ENCODE data around the gene MUC12.
"Not testable (repeated sequence)": the region's sequence is repeated elsewhere in the genome, so short reads cannot be mapped to it uniquely, and the experiment has no call there.

Gene MUC12

GRCh38 chr7:100969066-100969615 is at the start of gene MUC12:
MUC12 (plus strand) TSS chr7:100969565; CDS start chr7:100969623, 58 bp downstream.
- no peak for DNase-seq

DNA sequence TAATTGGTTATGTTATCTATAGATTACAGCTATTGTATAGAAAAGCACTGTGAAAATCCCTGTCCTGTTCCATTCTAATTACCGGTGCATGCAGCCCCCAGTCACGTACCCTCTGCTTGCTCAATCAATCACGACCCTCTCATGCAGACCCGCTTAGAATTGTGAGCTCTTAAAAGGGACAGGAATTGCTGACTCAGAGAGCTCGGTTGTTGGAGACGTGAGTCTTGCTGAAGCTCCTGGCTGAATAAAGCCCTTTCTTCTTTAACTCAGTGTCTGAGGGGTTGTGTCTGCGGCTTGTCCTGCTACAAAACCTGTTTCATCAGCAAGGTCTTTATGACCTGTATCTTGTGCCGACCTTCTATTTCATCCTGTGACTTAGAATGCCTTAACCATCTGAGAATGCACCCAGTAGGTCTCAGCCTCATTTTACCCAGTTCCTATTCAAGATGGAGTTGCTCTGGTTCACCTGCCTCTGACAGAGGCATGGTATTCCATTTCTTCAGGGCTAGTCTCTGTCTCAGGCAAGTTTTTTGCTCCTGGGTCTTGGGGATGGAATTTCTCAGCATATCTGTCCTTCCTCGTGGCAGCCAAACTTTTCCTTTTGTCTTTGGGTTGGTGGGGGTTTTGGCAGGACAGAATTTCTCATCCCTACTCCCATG is 49.5 kb upstream of the MUC12 start:
- DNase-seq, result not testable (repeated sequence)

DNA sequence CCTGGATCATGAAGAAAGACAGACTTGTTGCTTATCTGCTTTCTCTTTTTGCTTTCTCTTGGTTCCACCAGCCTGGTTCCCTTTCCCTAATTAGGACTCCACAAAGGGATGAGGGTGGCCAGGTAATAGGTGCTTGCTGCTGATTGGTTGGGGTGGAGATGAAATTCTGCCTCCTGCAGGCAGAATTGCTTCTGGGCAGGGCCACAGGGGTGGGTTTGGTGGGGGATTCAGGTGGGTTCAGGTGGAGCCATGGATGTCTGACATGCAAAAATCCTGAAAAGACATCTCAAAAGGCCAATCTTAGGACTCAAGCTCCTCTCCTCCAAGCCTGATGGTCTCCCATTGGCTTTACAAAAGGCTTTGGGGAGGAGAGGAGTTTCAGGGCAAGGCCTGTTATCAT is 48.3 kb upstream of the MUC12 start:
- no peak for DNase-seq

- not testable (repeated sequence) for DNase-seq
Observed at GRCh38 chr7:100923616-100924015, 45.7 kb upstream of the MUC12 start.

- DNase-seq, result no peak
Observed at GRCh38 chr7:100929808-100930174, 39.6 kb upstream of the MUC12 start.

DNA sequence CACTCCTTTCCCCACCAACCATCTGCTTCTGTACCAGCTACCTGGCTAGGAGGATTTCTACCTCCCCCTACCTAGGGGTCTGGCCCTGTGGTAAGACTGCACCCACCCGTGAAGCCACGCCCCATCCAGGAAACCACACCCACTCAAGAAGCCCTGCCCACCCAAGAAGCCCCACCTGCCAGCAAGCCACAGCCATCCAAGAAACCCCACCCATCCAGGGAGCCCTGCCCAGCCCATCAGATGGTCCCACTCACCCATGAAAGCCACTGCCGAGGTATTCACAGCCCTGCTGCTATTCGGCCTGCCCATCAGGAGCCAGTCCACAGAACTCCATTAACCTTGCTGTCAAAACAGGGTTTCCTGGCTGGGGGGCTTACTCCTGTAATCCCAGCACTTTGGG is 35.6 kb upstream of the MUC12 start:
- no peak for DNase-seq

GRCh38 chr7:100935381-100935780 is 34.0 kb upstream of the MUC12 start:
- not testable (repeated sequence) for DNase-seq

GRCh38 chr7:100936167-100936566 is 33.2 kb upstream of the MUC12 start:
- not testable (repeated sequence) for DNase-seq

GRCh38 chr7:100942045-100942774 is 27.2 kb upstream of the MUC12 start:
- peak; percentile 31 for DNase-seq

DNA sequence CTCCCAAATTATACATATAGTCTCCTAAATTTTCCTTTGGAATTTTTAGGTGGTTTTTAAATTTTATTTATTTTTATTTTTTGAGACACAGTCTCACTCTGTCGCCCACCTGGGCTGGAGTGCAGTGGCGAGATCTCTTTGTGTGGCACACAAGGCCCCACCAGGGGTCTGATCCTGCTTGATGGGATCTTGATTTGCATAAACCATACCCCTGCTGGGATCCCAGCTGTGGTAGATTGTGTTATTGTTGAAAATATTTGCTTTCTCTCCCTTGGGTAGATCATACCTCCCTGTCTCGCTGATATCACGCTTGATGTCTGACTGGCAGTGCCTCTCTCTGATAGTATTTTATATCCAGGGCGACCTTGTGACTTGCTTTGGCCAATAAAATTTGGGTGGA is 25.7 kb upstream of the MUC12 start:
- no peak for DNase-seq

GRCh38 chr7:100944138-100944537 is 25.2 kb upstream of the MUC12 start:
- DNase-seq, result no peak

GRCh38 chr7:100946111-100946510 is 23.3 kb upstream of the MUC12 start:
- DNase-seq, result no peak

DNA sequence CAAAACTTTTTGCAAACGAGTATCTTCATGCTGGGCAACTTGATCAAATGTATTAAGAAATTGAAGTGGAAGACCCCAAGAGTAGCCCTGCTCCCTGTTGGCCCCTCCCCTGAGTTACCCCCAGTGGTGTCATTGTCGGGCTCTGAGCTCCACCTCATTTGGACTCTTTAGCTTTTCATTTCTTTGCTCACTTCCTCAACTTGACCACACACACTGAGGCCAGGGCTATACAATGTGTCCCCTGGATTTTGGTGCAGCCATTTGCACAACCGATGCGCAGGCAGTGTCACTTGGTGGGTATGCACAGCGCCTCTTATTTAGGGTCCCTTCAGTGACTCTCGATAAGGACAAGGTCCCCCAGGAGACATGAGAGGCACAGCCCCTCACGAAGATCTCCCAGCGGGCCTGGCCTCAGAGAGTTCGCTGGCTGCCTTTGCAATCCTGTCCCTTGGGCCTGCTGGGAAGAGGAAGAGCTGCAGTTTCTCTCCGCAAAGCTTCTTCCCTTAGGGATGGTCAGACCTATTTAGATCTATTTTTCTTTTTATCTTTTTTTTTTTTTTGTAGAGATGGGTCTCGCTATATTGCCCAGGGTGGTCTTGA is 22.5 kb upstream of the MUC12 start:
- DNase-seq, result no peak

- no peak for DNase-seq
Observed at GRCh38 chr7:100947792-100948191, 21.6 kb upstream of the MUC12 start.

DNA sequence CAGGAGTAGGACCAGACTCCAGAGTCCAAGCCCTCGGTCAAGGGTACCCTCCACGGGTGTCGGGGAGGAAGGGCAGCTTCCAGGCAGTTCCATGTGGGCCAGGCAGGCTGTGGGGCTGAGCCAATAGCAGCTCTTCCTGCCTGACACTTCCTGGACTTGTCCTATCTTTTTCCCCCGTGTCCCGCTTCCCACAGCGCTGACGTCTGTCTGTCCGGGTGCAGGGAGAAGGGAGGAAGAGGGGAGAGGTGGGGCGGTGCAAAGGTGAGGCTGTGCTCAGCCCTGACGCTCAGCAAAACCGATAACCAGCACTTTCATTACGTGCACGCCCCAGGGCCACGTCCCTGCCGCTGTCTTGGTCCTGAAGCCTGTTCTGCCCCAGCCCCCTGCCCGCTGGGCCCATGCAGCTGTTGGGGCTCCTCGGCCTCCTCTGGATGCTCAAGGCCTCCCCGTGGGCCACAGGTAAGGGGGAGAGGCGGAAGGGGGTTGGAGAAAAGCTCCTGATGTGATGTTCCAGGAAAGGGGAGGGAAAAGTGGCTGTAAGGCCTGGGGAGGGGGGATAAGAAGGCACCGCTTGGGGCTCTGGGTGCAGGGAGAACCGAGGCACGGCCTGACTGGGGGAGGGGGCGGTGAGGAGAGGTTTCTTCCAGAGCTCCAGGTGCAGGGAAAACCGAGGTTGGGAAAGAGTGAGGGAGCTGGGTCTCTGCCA is 20.0 kb upstream of the MUC12 start, which contains the start of gene MUC3A:
Gene MUC3A (plus strand): TSS at position 308 of the 706 bp plus-strand sequence. CDS start 91 bp downstream, at position 399.
- DNase-seq, result no peak

- DNase-seq, result no peak
Observed at GRCh38 chr7:100949933-100950443, 19.4 kb upstream of the MUC12 start.

DNA sequence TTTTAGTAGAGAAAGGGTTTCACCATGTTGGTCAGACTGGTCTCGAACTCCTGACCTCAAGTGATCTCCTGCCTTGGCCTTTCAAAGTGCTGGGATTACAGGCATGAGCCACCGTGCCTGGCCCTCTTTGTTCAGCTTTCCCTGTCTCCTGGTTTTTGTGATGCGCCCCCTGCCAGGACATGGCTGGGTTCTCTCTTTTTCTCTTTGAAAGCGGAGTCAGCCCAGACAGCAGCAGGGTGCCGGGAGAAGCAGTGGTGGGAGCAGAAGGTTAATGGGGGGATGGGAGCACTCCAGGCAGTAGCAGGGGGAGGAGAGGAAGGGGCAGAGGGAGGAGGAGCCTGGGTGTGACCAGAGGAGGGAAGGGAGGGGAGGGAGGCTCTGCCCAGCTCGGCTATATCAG is 18.2 kb upstream of the MUC12 start:
- DNase-seq, result no peak

- DNase-seq, result no peak
Observed at GRCh38 chr7:100951888-100952560, 17.3 kb upstream of the MUC12 start.

- DNase-seq, result no peak
Observed at GRCh38 chr7:100952641-100953040, 16.7 kb upstream of the MUC12 start.

DNA sequence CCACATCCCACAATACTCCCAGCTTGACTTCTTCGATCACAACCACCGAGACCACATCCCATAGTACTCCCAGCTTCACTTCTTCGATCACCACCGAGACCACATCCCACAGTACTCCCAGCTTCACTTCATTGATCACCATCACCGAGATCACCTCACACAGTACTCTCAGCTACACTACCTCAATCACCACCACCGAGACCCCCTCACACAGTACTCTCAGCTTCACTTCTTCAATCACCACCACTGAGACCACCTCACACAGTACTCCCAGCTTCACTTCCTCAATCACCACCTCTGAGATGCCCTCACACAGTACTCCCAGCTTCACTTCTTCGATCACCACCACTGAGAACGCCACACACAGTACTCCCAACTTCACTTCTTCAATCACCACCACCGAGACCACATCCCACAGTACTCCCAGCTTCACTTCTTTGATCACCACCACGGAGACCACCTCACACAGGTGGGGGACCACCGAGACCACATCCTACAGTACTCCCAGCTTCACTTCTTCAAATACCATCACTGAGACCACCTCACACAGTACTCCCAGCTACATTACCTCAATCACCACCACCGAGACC is 11.4 kb upstream of the MUC12 start:
- no peak for DNase-seq

DNA sequence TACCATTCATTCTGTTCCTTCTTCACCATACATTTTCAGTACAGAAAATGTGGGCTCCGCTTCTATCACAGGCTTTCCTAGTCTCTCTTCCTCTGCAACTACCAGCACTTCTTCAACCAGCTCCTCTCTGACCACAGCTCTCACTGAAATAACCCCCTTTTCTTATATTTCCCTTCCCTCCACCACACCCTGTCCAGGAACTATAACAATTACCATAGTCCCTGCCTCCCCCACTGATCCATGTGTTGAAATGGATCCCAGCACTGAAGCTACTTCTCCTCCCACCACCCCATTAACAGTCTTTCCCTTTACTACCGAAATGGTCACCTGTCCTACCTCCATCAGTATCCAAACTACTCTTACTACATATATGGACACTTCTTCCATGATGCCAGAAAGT is 9.5 kb upstream of the MUC12 start:
- DNase-seq, result no peak

GRCh38 chr7:100962537-100962936 is 6.8 kb upstream of the MUC12 start:
- DNase-seq, result no peak
